ENCODE data around the gene RAB27B.

The RAB27B gene

GRCh38 chr18:54872681-54873080 is 44.4 kb downstream of the RAB27B start:
- DNase-seq, result no peak

GRCh38 chr18:54873884-54874255 is 45.6 kb downstream of the RAB27B start:
- no peak for DNase-seq

- DNase-seq, result no peak
These were observed 46.8 kb downstream of the RAB27B start for GRCh38 chr18:54875063-54875462.

DNA sequence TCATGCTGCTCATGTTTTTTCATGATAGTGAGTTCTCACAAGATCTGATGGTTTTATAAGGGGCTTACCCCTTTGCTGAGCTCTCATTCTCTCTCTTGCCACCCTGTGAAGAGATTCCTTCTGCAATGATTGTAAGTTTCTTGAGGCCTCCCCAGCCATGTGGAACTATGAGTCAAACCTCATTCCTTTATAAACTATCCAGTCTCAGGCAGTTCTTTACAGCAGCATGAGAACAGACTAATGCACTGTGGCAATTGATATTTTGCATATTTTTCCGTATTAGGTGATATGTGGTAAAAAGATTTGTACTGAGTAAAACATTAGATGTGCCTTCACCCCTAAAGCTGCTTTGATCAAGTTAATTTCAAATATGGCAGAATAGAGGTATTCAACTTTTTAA is 48.8 kb downstream of the RAB27B start:
- DNase-seq, result no peak

GRCh38 chr18:54878159-54878622 is 49.9 kb downstream of the RAB27B start:
- DNase-seq, result no peak

DNA sequence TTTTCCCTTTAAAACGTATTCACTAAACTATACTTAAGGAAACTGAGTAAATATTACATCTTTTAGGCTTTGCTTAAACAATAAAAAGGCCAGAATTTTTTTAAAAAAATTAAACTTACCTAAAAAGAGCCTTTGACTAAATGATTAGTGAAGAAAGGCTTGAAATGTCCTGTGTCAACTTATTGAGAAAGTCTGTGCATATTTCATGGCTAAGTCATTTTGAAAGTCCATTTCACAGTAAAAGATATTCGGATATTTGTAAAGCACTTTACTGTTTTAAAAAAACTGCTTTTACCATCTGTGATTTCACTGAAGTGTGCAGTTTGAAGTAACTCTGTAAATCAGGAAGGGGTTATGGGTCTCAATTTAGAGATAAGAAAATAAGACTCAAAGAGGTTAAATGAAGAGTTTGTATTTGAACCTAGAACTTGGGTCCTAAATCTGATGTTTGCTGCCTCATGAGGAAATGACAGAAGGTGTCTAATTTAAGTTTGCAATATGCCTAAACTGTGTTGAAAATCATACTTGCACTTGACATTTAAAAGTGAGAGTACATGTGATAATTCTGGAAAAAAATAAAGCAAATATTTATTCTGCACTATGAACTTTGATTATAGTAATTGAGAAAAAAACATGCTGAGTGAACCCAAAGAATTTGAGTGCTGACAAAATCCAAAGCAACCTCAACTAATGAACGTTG is 50.5 kb downstream of the RAB27B start:
- no peak for DNase-seq

DNA sequence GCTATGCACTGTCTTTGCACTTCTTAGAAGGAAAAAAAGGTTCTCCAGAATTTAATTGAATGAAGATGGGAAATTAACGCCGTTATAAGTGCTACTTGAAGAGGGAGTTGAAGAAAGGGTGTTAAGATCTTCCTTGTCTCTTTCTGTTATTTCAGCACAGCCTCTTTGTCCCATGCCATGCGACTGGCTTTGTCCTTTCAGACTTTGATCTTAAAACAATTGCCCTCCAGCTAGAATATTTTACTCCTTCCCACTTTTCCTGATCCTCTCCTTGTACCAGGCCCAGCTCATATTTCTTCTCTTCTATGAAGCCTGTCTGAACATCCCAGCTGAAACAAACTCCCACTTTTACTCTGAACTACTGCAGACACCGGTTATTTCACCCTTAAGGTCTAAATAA is 51.4 kb downstream of the RAB27B start:
- no peak for DNase-seq

- DNase-seq, result no peak
These were observed 52.3 kb downstream of the RAB27B start for GRCh38 chr18:54880395-54881105.

GRCh38 chr18:54881229-54881768 is 53.0 kb downstream of the RAB27B start:
- DNase-seq, result no peak

GRCh38 chr18:54882318-54882717 is 54.0 kb downstream of the RAB27B start:
- DNase-seq, result no peak

- no peak for DNase-seq
These were observed 55.7 kb downstream of the RAB27B start for GRCh38 chr18:54883816-54884604.

DNA sequence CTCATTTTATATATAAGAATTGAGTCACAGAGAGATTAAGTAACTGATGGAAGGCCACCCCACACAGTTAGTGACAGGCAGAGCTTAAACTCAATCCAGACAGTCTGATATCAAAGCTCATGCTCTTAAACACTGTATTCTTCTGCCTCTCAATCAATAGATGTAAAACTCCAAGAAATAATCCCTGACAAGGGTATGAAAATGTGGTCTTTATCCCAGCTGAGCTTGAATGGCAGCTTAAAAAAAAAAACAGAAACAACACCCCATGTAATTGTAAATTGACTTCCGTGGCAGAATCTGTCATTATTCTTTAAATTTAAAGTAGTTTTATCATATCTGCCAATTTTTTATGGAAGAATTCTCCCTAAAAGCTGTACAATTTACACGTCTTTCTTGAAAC is 60.1 kb downstream of the RAB27B start:
- no peak for DNase-seq

GRCh38 chr18:54888933-54889332 is 60.7 kb downstream of the RAB27B start:
- no peak for DNase-seq

DNA sequence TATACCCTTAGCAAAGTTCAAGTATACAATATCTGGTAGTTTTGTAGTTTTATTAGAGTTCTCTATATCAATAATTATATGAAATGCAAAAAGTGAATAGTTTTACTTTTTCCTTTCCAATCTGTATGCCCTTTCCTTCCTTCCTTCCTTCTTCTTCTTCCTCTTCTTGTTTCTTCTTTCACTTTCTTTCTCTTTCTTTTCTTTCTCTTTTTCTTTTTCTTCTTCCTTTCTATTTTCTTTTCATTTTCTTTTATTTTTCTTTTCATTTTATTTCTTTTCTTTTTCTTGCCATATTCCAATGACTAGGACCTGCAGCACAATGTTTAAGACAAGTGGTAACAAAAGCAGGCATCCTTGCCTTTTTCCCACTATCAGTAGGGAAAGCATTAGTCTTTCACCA is 71.2 kb downstream of the RAB27B start:
- no peak for DNase-seq

DNA sequence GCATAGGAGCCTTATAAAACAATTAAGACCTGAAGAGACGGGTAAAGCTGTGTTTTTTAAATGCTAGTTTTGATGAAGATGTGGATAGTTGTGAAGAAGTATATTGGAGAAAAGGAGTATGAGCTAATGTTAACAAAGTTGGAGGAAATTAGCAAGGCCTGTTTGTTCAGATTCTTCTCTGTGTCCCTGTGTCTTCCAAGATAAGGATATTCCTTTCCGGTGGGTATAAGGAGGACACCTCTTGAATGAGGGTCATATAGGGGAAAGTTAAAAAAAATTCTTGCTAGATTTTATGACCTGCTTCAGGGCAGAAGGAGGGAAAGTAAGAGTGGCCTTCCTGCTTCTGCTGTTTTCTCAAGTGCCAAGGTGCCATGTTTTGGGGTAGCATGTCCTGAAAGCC is 72.0 kb downstream of the RAB27B start:
- no peak for DNase-seq

GRCh38 chr18:54904581-54904980 is 76.3 kb downstream of the RAB27B start:
- no peak for DNase-seq

DNA sequence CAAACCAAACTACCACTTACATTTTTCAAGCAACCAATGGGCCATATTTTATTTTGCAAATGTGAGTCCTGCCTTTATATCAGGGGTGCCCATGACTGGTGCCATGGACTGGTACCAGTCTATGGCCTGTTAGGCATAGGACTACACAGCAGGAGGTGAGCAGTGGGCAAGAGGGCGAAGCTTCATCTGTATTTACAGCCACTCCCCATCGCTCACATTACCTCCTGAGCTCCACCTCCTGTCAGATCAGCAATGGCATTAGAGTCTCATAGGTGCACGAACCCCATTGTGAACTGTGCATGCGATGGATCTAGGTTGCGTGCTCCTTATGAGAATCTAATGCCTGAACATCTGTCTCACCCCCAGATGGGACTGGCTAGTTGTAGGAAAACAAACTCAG is 77.4 kb downstream of the RAB27B start:
- no peak for DNase-seq

GRCh38 chr18:54906331-54907185 is 78.3 kb downstream of the RAB27B start:
- no peak for DNase-seq

- no peak for DNase-seq
These were observed 81.3 kb downstream of the RAB27B start for GRCh38 chr18:54909538-54909937.

- DNase-seq, result no peak
These were observed 82.1 kb downstream of the RAB27B start for GRCh38 chr18:54910161-54910919.

GRCh38 chr18:54911551-54911950 is 83.3 kb downstream of the RAB27B start:
- DNase-seq, result no peak

- DNase-seq, result no peak
These were observed 86.5 kb downstream of the RAB27B start for GRCh38 chr18:54914816-54915215.
